Endothelial cell of umbilical vein (primary cell): ENCODE data around the gene DSG2. TPM values are rescaled to one million over a fixed set of nuclear protein-coding genes. Genes with fewer than 3 reads are reported as not detected.

ENCODE experiments used
- BruUV-seq: library from RNA; stranded (reverse); fragments of 400-500 nt; replicated peaks from 2 replicates; lab custom pipeline; 2021; lab: Mats Ljungman, UMichigan
- CTCF ChIA-PET: fragments of 300-600, 350-600 bp; sonication (Branson Sonifier 250); formaldehyde crosslinking; loops from one replicate; lab custom pipeline; 2021; ENCODE audit warnings: antibody characterized with exemption, inconsistent platforms; lab: Charles Lee
- POLR2A ChIA-PET: fragments of 300-600, 350-600 bp; sonication (Branson Sonifier 250); formaldehyde crosslinking; loops from one replicate; lab custom pipeline; 2021; ENCODE audit warnings: antibody characterized with exemption, inconsistent platforms; lab: Charles Lee
- DNase-seq: peaks from one replicate; pipeline ENCODE4 v3.0.0-alpha.2; 2011; ENCODE audit warnings: low read depth, low spot score
- FAIRE-seq: peaks from 2 replicates; lab custom pipeline; 2011; peaks lifted over from hg19 to GRCh38; lab: Jason Lieb, UNC
- H2AFZ ChIP-seq: 2 replicates; pipeline ENCODE4 v1.6.0; 2012; ENCODE audit warnings: low read depth, low read length, control low read depth, inconsistent platforms
- H3K27ac ChIP-seq: 2 replicates; pipeline ENCODE4 v1.5.1; 2011; ENCODE audit warnings: low read depth, mild to moderate bottlenecking, control low read depth, low read length, moderate library complexity; ENCODE audit not compliant: insufficient read depth
- H3K27me3 ChIP-seq, 2 experiments: 2 replicates each; pipeline versions ENCODE4 v1.6.0 to v1.6.1; 2011; ENCODE audit warnings: low read length in 2 of 2, mixed read lengths in 1 of 2; ENCODE audit not compliant: control insufficient read depth in 2 of 2, insufficient read depth in 2 of 2
- H3K36me3 ChIP-seq, 2 experiments: 2 replicates in 1 of 2; 3 replicates in 1 of 2; pipeline ENCODE4 v1.5.1; 2011; ENCODE audit warnings: low read length in 2 of 2, mild to moderate bottlenecking in 1 of 2, moderate library complexity in 1 of 2; ENCODE audit not compliant: control insufficient read depth in 2 of 2, insufficient read depth in 2 of 2; ENCODE audit errors: extremely low read depth in 1 of 2
- H3K4me1 ChIP-seq: 3 replicates; pipeline ENCODE4 v1.5.1; 2011; ENCODE audit warnings: mild to moderate bottlenecking, low read length; ENCODE audit not compliant: control insufficient read depth, insufficient read depth; ENCODE audit errors: extremely low read depth
- H3K4me2 ChIP-seq: 2 replicates; pipeline ENCODE4 v1.6.1; 2011; ENCODE audit warnings: low read length, control low read depth, mixed read lengths; ENCODE audit not compliant: insufficient read depth
- H3K4me3 ChIP-seq, 3 experiments: fragments of 200-600 bp in 1 of 3; sonication (generic), shearing (Covaris generic) in 1 of 3; replicated peaks in 1 of 3; 2 replicates each; pipeline ENCODE4 v1.5.1; 2011 to 2016; ENCODE audit warnings: control low read depth in 3 of 3, low read length in 3 of 3, mild to moderate bottlenecking in 2 of 3, inconsistent platforms in 1 of 3, low read depth in 1 of 3, moderate library complexity in 1 of 3; ENCODE audit not compliant: insufficient read depth in 1 of 3
- H3K79me2 ChIP-seq: 2 replicates; pipeline ENCODE4 v1.6.0; 2012; ENCODE audit warnings: low read length, inconsistent platforms; ENCODE audit not compliant: control insufficient read depth, insufficient read depth
- H3K9ac ChIP-seq: replicated peaks from 2 replicates; pipeline ENCODE3; 2011; ENCODE audit warnings: low read length, control low read depth; ENCODE audit not compliant: insufficient read depth; ENCODE audit errors: extremely low read depth
- H3K9me1 ChIP-seq: replicated peaks from 3 replicates; pipeline ENCODE4 v1.6.0; 2011; ENCODE audit warnings: mild to moderate bottlenecking, low read length; ENCODE audit not compliant: control insufficient read depth, insufficient read depth; ENCODE audit errors: extremely low read depth
- H3K9me3 ChIP-seq: replicated peaks from 2 replicates; pipeline ENCODE4 v1.5.1; 2012; ENCODE audit warnings: low read length, inconsistent platforms; ENCODE audit not compliant: control insufficient read depth, insufficient read depth
- H4K20me1 ChIP-seq: replicated peaks from 2 replicates; pipeline ENCODE3; 2011; ENCODE audit warnings: mild to moderate bottlenecking, low read length; ENCODE audit not compliant: control insufficient read depth, insufficient read depth; ENCODE audit errors: extremely low read depth
- CTCF ChIP-seq, 2 donors: IDR thresholded peaks; 1 replicate in 1 of 2; 2 replicates in 1 of 2; pipeline ENCODE4 v1.5.1; 2011; ENCODE audit warnings: low read length in 2 of 2, mild to moderate bottlenecking in 2 of 2, moderate library complexity in 2 of 2, control low read depth in 1 of 2, inconsistent platforms in 1 of 2, low read depth in 1 of 2; ENCODE audit not compliant: insufficient read depth in 1 of 2; ENCODE audit errors: extremely low read depth in 1 of 2
- EZH2 ChIP-seq: IDR thresholded peaks from 2 replicates; pipeline ENCODE4 v1.6.1; 2012; ENCODE audit warnings: borderline replicate concordance, low read depth, mild to moderate bottlenecking, moderate library complexity, low read length, inconsistent platforms; ENCODE audit not compliant: severe bottlenecking
- FOS ChIP-seq: IDR thresholded peaks from 2 replicates; pipeline ENCODE4 v1.6.1; 2011; ENCODE audit warnings: mild to moderate bottlenecking, low read length, moderate library complexity, borderline replicate concordance; ENCODE audit not compliant: insufficient read depth
- GATA2 ChIP-seq: IDR thresholded peaks from 2 replicates; pipeline ENCODE4 v1.7.0; 2011; ENCODE audit warnings: low read depth, mild to moderate bottlenecking, moderate library complexity, mixed read lengths, low read length; ENCODE audit not compliant: insufficient read length, insufficient read depth
- JUN ChIP-seq: IDR thresholded peaks from 2 replicates; pipeline ENCODE4 v1.6.1; 2011; ENCODE audit warnings: borderline replicate concordance, low read depth; ENCODE audit not compliant: insufficient read length, insufficient read depth
- MAX ChIP-seq: IDR thresholded peaks from 2 replicates; pipeline ENCODE4 v1.6.1; 2011; ENCODE audit not compliant: insufficient read depth, insufficient read length
- MYC ChIP-seq: IDR thresholded peaks from one replicate; pipeline ENCODE4 v1.6.1; 2011; ENCODE audit warnings: mild to moderate bottlenecking, low read depth, low read length
- POLR2A ChIP-seq: IDR thresholded peaks from 2 replicates; pipeline ENCODE4 v1.6.1; 2012; ENCODE audit warnings: low read depth, mild to moderate bottlenecking, control low read depth, low read length
- POLR2AphosphoS5 ChIP-seq: IDR thresholded peaks from 2 replicates; pipeline ENCODE4 v1.6.1; 2012; ENCODE audit warnings: low read depth, mild to moderate bottlenecking, control low read depth, low read length, moderate library complexity; ENCODE audit not compliant: insufficient read depth
- dilution Hi-C: fragments of 300-500 bp; cut with MboI; formaldehyde crosslinking; loops from one replicate; pipeline ENCODE4 v1.15.0; 2019; ENCODE audit warnings: low sequenced_read_pairs; ENCODE audit not compliant: extremely low pct_ligation_motif_present
- intact Hi-C: fragments of 100-400 bp; cut with micrococcal nuclease; formaldehyde crosslinking; loops from one replicate; pipeline ENCODE4 v1.10.0; 2022
- polyA plus RNA-seq, 4 experiments: library from polyadenylated mRNA; depleted of rRNA in 3 of 4; stranded (reverse) in 3 of 4; unstranded in 1 of 4; fragments of >200 nt; gene quantifications; 2 replicates each; pipeline versions ENCODE4 v1.2.1 to v1.2.3, GENCODE V29; 2011 to 2012; ENCODE audit warnings: missing spikeins in 1 of 4
- total RNA-seq: library from RNA; stranded (reverse); gene quantifications from 2 replicates; pipeline ENCODE4 v1.2.3, GENCODE V29; 2021

DSG2 gene
- total and polyA plus RNA-seq, 2 donors (not counting 3 experiments of a cell fraction or from before 2014, with no cell fraction given) = 0.04 TPM

GRCh38 chr18:31566576-31567306 is 68.8 kb downstream of the DSG2 start:
- Histone ChIP-seq H3K27me3 (peaks cover 0 to 4% of the 10 kb centered on the region in 2 experiments), H3K79me2 (no peaks in the 10 kb centered on the region), H2AFZ (no peak overlapping the region), H4K20me1 (no peaks in the 10 kb centered on the region), H3K4me3 (no peak overlapping the region), H3K9ac (no peak overlapping the region), H3K4me2 (no peak overlapping the region), H3K9me1 (no peaks in the 10 kb centered on the region), H3K4me1 (no peaks in the 10 kb centered on the region), H3K27ac (no peak overlapping the region), H3K9me3 (no peaks in the 10 kb centered on the region), H3K36me3 (no peaks in the 10 kb centered on the region)
- dilution Hi-C loops (no loop called here), intact Hi-C loops (no loop called here)
- ChIA-PET CTCF (interaction anchor here (1.0 kb wide), 1 partner anchor 15 kb away, joined by 4 read pairs; no protein-coding TSS in a partner anchor), POLR2A (no interaction called here)
- DNase-seq (no peak), FAIRE-seq (no peak)
- no peak for TF ChIP-seq CTCF (IDR thresholded peaks at IDR 0.05; ENCODE audit: extremely low read depth in 1 of 2, insufficient read depth in 1 of 2, low read depth in 1 of 2, low read length in 2 of 2)
- no peak for TF ChIP-seq EZH2
- TF ChIP-seq POLR2A = no peak
- no peak for TF ChIP-seq MAX
- TF ChIP-seq JUN = no peak
- no peak for TF ChIP-seq POLR2AphosphoS5
- no peak for TF ChIP-seq GATA2
- TF ChIP-seq MYC = no peak
- TF ChIP-seq FOS = no peak
- no TSS peak for BruUV-seq
